ENCODE measurements around the gene RING1.
"Not testable (repeated sequence)": the region's sequence is repeated elsewhere in the genome, so short reads cannot be mapped to it uniquely, and the experiment has no call there.

Gene RING1

DNA sequence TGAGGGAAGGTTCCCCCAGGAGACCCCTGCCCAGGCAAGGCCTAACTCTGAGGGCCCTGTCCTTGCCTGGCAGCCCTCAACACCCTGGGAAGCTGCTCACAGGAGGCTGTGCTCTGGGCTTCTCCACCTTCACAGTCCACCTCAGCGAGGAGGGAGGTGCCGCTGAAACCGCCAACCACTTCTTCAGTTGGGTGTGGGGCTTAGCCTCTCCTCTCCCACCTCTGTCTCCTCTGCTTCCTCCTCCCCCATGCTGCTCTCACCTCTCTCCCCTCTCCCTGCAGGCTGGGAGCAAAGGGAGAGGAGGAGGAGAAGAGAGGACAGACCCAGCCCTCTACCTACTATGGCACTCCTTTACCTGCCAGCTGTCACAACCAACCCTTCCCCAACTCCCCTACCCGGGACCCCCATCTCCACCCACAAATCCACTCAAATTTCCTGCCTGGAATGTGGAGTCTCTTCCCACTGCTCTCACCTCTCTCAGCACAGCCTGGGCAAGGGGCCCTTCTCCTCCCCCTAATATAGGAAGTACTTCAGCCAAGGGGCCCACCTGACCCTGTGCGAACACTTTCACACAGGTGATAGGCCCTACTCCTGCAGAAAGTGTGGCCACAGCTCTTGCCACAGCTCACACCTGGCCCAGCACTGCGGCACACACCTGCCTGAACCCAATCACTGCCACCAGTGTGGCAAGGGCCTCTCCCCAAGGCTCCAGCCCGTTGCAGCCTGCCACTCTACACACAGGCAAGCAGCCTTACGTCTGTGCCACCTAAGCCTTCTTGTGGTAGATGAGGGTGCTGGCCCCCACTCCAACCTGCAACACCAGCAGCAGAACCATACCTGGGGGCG lies 7.2 kb downstream of the RING1 start:
- DNase-seq (ENCODE audit: low read depth) = peak; percentile 0
- TF ChIP-seq, protein P1, sequence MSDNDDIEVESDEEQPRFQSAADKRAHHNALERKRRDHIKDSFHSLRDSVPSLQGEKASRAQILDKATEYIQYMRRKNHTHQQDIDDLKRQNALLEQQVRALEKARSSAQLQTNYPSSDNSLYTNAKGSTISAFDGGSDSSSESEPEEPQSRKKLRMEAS (IDR thresholded peaks at IDR 0.05; ENCODE audit: low read depth, low read length) = no peak
- TF ChIP-seq, protein P2, sequence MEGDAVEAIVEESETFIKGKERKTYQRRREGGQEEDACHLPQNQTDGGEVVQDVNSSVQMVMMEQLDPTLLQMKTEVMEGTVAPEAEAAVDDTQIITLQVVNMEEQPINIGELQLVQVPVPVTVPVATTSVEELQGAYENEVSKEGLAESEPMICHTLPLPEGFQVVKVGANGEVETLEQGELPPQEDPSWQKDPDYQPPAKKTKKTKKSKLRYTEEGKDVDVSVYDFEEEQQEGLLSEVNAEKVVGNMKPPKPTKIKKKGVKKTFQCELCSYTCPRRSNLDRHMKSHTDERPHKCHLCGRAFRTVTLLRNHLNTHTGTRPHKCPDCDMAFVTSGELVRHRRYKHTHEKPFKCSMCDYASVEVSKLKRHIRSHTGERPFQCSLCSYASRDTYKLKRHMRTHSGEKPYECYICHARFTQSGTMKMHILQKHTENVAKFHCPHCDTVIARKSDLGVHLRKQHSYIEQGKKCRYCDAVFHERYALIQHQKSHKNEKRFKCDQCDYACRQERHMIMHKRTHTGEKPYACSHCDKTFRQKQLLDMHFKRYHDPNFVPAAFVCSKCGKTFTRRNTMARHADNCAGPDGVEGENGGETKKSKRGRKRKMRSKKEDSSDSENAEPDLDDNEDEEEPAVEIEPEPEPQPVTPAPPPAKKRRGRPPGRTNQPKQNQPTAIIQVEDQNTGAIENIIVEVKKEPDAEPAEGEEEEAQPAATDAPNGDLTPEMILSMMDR (IDR thresholded peaks at IDR 0.05; ENCODE audit: low read depth, low read length) = no peak
- TF ChIP-seq MYC (IDR thresholded peaks at IDR 0.05; ENCODE audit: low read depth, low read length) = no peak
- TF ChIP-seq POLR2A (IDR thresholded peaks at IDR 0.05; ENCODE audit: extremely low read depth, insufficient read length) = no peak
- no peak overlapping the region for H3K4me3 ChIP-seq (ENCODE audit: low read depth, low read length)

DNA sequence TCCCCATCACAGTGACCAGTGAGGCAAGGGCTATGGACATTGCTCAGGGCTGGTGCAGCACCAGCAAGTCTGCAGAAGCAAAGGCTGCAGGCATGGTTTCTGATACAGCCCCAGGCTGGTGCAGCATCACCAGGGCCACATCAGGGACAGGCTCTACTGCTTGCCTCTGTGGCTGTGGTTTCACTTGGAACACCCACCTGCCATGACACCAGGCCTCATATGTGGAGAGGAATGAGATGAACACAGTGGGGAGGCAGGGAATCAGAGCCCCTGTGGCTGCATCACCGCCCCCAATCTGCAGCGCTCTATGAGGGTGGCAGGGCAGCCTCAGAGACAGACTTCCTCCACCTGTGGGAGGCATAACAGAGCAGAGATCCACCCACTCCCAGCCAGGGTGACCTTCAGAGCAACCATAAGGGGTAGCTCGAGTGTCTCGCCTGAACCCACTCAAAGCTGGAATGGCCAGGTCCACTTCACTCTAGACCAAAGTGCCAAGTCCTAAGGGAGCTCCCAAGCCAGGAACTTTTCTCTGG lies 7.9 kb downstream of the RING1 start:
- DNase-seq (ENCODE audit: low read depth) = no peak
- H3K4me3 ChIP-seq (ENCODE audit: low read depth, low read length) = no peak overlapping the region
- TF ChIP-seq POLR2A (IDR thresholded peaks at IDR 0.05; ENCODE audit: extremely low read depth, insufficient read length) (no peak), MYC (IDR thresholded peaks at IDR 0.05; ENCODE audit: low read depth, low read length) (no peak)
- TF ChIP-seq, protein P2 (IDR thresholded peaks at IDR 0.05; ENCODE audit: low read depth, low read length) = no peak
- TF ChIP-seq, protein P1 (IDR thresholded peaks at IDR 0.05; ENCODE audit: low read depth, low read length) = no peak

DNA sequence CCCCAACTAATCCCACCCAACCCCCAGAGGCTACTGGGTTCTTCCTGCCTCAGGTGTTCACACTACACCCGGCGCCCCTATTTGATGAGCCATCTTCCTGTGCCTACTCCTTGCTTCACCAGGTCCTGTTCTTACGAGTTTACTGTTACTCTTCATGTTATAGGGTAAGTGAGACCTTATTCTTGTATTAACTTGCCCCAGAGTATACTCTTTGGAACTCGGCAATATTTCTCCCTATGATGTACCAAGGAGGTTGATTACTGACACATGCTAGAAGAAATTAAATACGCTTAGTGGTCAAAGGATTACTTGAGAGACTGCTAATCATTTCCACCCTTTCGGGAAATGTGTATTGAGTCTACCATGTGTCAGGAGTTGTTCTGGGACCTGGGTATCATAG lies 8.9 kb downstream of the RING1 start:
- TF ChIP-seq, protein P2 (IDR thresholded peaks at IDR 0.05; ENCODE audit: low read depth, low read length) = no peak
- TF ChIP-seq, protein P1 (IDR thresholded peaks at IDR 0.05; ENCODE audit: low read depth, low read length) = no peak
- no peak for TF ChIP-seq POLR2A (IDR thresholded peaks at IDR 0.05; ENCODE audit: extremely low read depth, insufficient read length)
- no peak for TF ChIP-seq MYC (IDR thresholded peaks at IDR 0.05; ENCODE audit: low read depth, low read length)
- no peak overlapping the region for H3K4me3 ChIP-seq (ENCODE audit: low read depth, low read length)
- no peak for DNase-seq (ENCODE audit: low read depth)

DNA sequence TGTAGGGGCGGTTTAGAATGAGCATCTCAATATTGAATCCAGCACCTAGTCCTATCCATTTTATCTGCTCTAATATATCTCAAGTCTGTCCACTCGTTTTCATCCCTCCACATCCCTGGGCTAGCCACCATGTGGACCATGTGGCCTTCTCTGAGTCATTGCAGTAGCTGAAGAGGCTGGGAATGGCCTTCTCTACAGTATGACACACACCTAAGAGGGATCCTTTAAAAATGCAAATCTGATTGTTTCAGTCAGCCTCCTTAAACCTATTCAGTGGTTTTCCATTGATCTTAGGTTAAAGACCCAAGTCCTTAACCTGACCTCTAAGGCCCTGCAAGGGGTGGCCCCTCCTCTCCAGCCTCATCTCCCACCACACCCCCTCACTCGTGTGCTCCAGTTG lies 9.4 kb downstream of the RING1 start:
- TF ChIP-seq, protein P1 (IDR thresholded peaks at IDR 0.05; ENCODE audit: low read depth, low read length) = no peak
- TF ChIP-seq POLR2A (IDR thresholded peaks at IDR 0.05; ENCODE audit: extremely low read depth, insufficient read length) (no peak), MYC (IDR thresholded peaks at IDR 0.05; ENCODE audit: low read depth, low read length) (no peak)
- TF ChIP-seq, protein P2 (IDR thresholded peaks at IDR 0.05; ENCODE audit: low read depth, low read length) = no peak
- H3K4me3 ChIP-seq (ENCODE audit: low read depth, low read length) = no peak overlapping the region
- DNase-seq (ENCODE audit: low read depth) = no peak

DNA sequence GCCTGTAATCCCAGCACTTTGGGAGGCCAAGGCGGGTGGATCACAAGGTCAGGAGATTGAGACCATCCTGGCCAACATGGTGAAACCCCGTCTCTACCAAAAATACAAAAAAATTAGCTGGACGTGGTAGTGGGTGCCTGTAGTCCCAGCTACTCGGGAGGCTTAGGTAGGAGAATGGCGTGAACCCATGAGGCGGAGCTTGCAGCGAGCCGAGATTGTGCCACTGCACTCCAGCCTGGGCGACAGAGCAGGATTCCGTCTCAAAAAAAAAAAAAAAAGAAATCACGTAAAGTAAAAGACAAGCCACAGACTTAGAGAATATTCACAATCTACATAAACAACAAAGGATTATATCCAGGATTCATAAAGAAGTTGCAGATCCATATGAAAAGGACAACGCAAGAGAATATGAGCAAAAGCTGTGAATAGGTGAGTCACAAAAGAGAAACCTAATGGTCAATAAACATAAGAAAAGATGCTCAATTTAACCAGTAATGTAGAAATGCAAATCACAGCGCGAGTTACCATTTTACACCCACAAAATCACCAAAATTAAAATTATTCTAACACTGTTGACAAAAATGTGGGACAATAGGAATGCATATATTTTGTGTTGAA lies 18.3 kb downstream of the RING1 start:
- not testable (repeated sequence) for H3K4me3 ChIP-seq (ENCODE audit: low read depth, low read length); DNase-seq (ENCODE audit: low read depth)

DNA sequence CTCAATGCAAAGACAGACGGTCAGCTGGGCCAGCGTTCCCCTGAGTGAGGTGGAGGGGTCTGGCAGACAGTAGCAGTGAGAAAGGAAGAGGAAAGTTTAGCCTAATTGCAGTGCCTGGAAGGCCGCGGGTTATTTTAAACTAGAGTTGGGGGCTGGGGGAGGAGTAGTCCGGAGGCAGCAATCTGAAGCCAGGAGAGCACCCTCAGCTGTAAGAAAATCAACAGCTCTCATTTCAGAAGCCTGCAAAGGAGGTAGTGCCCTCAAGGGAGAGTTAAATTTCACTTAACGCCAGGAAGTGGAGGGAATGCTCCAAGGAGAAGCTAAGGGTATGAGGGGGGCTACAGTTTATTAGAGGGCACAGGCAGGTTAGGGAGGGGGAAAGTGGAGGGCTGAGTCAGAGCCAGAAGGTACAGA lies 26.9 kb downstream of the RING1 start:
- TF ChIP-seq MYC (IDR thresholded peaks at IDR 0.05; ENCODE audit: low read depth, low read length) (no peak), POLR2A (IDR thresholded peaks at IDR 0.05; ENCODE audit: extremely low read depth, insufficient read length) (no peak)
- TF ChIP-seq, protein P1 (IDR thresholded peaks at IDR 0.05; ENCODE audit: low read depth, low read length) = no peak
- TF ChIP-seq, protein P2 (IDR thresholded peaks at IDR 0.05; ENCODE audit: low read depth, low read length) = no peak
- H3K4me3 ChIP-seq (ENCODE audit: low read depth, low read length) = no peak overlapping the region
- DNase-seq (ENCODE audit: low read depth) = no peak

Measured in NB4 (cell line).